Suppressor macrophage treated with lipopolysaccharide for 4 hours (primary cell): ENCODE results near the gene CALD1.

ENCODE experiments used
- DNase-seq: peaks from one replicate; pipeline ENCODE4 v3.0.0-alpha.2; 2020

Gene CALD1

DNA sequence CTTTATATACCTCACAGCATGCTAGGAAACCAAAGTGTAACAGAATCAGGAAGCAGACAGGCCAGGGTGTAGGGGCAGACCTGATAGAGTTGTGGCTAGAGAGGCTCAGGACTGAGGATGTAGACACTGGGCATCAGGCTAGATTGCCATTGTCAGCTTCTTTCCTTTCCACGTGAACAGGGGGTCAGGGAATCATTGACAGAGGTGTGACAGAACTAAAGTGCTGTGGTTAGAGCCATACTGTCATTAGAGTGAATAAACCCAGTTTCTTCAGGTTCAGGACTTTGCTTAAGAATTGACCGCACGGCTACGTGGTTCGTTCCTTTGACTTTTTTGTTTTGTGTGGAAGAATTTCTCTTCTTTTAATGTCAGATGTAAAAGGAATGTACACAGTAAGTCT is 90.7 kb downstream of the CALD1 start:
- DNase-seq: no peak

DNA sequence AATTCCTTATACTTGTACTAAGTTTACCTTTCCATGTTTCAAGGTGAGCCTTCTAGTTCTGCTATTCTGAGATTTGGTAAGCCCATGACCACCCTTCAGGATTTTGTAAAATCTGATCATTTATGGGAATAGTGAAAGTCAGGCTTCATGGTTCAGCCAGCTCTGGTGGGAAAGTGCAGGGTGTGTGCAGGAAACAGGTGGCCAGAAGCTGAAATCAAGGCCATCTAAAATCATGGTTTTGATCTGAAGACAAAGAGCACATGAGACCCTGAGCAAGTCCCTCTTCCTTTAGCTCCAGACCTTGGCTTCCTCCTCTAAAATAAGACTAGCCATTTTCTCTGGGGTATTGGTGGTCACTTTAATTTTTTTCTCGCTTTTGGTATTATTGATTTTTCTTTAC is 91.3 kb downstream of the CALD1 start:
- no peak for DNase-seq

DNA sequence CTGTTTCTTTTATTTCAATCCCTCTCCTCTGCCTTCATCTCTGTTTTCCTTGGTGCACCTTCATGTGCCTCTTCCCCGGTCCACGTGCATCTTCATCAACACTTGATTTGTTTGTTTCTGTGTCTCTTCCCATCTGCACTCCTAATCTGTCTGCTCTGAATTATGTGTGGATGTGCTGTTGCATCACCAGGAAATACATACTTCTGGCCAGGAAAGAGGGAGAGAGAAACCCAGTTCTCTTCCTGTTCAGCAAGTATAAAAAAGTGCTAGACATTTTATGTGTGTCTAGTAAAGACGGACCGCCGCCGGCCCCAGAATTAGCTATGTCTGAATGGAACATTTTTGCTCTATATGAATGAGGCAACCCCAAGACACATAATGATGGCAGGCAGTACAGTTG is 93.8 kb downstream of the CALD1 start:
- DNase-seq: no peak

DNA sequence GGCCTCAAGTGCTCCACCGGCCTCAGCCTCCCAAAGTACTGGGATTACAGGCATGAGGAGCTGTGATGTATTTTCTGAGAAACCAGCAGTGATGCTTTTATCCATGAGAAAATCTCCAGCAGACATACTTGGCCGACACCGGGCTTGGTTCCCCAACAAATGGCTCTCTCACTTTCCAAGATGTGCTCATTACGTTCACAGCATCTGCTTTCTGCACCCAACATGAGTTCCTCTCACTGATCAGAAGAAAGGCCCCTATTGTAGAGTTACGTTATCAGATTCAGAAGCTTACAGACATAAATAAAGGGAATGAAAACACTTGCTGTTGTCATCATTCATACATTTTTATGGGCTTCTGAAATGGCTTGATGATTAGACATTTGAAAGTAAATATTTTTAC is 95.0 kb downstream of the CALD1 start:
- DNase-seq: no peak

DNA sequence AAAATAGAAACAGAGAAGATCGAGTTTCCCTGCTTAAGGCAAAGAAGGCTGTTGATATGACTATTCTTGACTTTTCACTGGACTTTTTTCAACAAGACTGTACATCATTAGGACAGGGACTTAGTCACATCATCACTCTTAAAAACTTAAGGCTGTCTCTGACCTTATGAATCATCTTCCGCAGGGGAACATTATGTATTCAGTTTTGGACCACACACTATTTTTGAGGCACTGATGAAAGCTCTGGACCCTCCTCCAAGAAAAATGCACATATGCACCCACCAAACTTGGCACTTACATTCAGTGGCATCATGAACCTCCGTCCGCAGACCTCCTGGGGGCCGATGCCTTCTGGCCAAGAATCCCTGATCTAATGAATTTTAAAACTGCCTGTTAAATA is 96.4 kb downstream of the CALD1 start:
- no peak for DNase-seq

DNA sequence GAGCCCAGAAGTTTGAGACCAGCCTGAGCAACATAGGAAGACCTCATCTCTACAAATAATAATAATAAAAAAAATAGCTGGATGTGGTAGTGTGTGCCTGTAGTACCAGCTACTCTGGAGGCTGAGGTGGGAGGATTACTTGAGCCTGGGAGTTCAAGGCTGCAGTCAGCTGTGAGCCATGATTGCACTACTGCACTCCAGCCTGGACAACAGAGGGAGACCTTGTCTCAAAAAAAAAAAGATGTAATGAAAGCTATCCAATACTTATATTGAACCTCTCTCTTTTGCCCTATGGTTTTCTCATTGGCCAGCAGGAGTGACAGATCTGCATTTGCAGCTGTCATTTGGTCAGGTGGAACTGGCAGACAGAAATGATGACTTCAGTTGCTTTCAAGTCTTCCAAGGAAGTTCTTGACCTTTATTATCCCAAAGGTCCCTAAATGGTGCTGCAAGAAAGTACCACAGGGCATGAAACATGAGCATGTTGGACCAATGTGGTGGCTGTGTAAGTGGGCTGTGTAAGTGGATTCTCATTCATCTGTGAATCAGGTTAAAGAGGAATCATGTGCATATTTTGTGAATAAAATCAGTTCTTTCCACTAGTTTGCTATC is 99.4 kb downstream of the CALD1 start:
- no peak for DNase-seq

DNA sequence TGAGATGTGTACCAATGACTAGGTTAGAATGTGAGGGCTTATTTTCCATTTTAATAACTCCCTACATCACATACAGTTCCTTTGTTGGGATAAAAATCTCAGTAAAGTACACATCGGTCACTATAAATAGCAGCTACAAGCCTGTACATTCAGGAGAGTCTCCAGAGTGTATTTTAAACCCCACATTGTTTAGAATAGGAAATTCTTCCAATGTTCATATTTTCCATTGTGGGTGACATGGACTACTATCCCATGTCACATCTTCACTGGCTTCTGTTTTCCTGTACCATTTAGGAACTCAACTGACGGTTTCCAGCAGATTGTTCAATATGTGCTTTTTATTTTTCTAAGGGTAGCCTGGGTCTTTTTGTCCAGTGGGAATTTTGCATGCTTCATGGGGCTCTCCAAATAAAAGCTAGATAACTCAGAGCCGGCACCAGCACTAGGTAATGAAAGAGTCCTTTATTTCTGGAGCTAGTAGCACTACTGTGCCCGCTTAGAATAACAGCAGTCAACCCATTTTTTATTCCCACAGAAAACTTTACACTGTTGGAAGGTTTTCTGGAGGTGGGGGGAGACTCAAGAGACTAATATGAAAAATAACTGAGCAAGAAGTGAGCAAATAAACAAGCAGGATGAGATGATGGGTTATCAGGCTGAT is 100.5 kb downstream of the CALD1 start:
- DNase-seq: no peak

DNA sequence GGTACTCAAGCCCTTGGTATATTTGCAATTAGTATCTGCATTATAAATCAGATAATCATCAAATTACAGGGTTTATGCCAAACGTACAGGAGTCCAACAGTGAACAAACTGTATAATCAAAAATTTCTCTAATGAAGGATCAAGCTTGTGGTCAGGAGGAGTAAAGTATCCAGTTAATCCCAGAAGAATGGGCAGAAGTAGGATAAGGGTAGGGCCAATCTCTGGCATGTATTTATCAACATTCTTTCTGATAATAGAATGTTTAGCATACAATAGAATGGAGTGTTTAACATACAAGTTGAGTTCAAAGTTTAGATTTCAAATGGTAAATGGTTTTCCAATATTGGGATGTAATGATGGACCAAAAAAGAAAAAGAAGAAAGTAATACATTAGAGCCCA is 103.0 kb downstream of the CALD1 start:
- DNase-seq: no peak

DNA sequence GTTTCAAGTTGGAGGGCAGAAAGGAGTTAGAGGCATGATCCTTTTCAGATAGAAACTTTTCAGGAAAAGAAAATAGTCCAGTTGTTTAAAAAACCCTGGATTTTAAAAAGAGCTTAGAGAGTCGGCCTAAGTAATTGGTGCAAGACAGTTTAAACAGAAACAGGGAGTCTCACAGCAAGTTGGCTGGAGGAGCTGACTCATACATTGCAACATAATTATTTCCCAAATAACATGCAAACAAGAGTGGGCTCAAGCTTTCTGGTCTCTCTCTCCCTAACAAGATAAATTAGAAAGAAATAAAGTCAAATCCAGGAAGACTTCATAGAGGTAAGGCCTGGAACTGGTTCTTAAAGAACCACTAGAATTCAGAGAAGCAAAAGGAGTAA is 106.5 kb downstream of the CALD1 start:
- DNase-seq: peak; percentile 68

DNA sequence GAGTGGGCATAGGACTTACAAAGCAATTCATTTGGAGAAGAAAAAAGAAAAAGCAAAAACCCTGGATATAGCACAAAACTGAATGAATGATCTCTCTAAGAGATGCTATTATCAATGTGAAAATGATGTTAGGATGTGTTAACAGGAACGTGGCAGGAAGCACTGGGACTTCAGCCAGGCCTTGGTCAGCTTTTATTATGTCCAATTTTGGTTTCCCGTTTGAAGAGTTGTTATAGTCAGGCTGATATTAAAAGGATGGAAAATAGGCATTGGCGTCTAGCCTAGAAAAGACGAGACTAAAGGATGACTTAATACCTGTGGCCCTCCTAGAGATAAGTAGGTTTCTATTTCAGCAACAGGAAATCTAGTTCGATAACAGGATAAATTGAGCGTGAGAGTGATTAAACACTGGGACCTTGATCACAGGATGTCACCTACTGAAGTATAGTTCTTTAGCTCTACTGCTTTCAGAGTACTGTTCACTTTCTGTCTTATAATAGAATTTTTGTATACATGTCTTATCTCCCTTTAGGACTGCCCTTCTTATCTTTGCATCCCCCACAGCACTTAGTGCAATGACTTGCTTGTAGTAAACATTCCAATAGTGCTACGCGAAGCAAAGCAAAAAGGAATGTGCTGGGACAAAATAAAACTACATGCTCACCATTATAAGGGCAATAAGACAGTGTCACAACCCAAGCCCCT is 107.1 kb downstream of the CALD1 start:
- DNase-seq: no peak

DNA sequence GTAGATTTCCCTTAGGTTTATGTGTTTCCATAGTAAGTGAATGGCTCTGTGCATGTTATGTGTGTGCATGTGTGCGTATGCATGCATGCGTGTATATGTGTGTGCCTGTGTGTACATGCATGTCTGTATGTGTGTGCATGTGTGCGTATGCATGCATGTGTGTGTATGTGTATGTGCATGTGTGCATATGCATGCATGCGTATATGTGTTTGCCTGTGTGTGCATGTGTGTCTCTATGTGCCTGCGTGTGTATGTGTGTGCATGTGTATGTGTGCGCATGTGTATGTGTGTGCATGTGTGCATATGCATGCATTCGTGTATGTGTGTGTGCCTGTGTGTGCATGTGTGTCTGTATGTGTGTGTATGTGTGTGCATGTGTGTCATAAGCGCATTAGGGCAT is 108.1 kb downstream of the CALD1 start:
- no peak for DNase-seq

DNA sequence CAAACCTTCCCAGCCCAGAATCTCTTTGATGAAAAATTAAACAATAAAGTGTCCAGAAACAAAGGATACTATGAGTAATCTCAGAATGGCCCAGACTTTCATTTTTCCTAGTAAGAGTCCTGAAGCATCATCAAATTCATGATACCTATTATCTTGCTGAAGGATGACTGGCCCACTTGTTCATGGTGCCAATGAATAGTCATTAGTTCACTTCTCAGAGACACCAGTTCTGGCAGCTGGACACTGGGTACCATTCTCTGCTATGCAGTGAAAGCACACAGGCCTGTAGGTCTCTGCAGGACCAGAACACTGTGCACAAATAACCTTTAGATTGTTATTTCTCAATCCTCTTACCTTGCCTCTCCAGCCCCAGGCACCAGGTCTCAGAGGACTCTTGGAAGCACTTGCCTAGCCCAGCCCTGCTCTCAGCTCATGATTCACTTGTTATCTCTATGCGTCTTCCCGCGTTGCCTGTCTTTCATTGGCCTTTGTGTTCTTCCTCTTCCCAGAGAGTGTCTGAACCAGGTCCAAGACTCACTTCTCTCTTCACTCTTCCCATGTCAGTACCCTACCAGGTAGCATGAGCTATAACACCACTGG is 108.8 kb downstream of the CALD1 start:
- peak; percentile 7 for DNase-seq

DNA sequence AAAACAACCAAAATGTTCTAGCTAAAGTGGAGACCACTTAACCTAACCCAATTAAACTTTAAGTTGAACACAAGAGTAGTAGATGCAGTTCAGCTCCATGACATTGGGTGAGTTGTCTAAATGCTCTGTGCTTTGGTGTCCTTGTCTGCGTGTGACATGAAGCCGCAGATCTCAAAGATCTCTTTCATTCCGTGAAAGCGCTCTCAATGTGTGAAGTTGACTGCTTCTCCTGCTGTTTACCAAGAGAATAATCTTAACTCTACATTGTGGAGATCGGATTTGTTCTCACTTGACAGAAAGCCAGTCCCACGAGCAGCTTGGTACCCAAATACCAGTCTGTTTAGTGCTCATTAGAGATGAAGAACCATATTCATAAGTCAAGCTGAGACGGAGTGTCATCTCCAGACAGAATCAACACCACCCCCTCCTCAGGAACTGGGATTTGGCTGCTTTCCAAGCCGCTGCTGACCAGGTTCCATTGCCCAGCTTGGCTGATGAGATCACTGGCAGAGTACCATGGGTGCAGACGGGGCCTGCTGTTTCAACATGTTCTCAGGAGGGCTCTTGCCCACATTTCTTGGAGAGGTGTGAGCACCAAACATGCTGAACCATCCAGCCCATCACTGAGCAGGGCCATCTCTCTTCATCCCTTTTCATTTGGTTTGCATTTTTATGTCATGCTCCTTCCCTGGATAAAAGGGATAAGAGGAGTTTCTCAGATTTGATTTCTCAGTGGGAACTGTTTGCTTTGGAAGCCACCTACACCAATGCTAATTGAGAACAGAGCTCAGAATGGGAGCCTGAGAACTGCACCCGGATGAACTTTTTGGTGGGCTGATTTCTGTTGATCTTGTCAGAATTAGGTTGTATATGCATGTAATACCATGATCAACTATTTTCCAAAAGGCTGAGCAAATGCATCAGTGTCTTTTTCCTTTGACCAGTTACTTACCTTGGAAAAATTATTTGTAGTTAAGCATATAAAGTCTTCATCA is 111.1 kb downstream of the CALD1 start:
- no peak for DNase-seq

DNA sequence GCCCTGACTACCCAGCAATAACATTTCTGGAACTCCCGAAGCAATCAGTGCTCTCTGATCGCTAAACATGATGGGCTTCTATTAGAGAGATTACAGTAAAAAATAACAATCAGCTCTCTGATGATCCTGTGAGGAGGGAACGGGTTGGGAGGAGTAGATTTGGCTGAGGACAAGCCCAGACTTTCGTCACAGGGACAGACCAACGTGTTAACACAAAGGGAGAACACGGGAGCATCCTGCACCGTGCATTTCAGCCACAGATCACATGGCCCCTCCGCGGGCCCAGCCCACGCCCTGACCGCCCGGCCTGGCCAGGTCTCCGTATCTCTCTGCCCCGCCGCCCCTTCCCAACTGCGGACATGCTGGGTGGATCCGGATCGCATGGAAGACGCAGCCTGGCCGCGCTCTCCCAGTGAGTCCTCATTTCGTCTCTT is 111.8 kb downstream of the CALD1 start:
- DNase-seq: peak; percentile 15

DNA sequence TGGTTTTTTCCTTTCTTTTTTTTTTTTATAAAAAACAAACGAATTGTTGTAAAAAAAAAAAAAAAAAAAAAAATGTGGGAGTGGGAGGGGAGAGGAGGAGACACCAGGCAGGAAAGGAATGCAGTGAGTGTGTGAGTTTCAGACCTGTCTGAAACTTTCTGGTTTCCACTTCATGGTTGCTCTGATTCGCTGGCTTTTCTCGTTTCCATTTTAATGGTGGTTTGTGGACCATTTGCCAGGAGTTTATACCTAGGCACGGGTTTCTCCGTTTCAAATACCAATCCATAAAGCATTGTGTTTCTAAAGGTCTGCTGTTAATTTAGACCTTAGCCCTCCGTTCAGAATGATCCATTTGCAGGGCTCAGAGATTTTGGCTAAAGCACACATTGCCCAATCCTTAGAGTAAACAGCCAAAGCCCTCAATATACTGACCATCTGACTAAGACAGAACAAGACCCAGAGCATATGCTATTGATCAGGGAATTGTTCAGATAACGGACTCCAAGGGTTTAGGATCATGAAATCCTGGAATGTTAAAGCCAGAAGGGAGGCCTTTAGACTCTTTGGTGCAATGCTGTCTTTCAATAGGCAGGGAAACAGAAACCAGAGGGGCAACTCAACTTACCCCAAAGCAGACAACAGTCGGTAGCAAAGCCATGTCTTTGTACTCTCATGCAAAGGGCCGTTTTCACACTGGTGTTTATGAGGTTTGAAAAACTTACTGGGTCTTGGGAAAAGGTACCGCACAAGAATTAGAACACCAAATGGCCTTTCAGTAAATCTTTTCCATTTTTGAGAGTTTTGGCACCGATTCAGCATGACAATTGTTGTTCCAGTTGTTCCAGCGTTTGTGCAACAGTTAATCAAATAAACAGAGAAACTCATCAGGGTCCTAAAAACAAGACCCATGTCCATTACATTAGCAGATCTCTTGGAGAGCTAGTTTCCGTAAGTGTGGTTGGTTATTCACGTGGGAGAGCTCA is 112.6 kb downstream of the CALD1 start:
- no peak for DNase-seq

DNA sequence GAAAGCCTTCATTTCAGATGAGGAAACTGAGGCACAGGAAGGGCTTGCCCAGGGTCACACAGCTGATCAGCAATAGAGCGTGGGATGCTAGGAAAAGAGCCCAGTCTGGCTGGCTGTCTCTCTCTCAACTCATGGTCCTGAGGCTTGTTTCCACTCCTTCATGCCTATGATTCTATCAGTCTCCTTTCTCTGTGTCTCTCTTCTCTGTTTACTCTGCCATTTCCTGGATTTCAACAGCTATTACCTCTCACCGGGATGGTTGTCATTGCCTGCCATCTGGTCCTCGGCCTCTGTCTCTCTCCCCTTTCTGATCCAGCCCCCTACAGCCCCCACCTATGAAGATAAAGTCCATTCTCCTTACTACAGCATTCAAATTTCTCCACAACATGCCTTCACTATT is 113.5 kb downstream of the CALD1 start:
- DNase-seq: no peak

DNA sequence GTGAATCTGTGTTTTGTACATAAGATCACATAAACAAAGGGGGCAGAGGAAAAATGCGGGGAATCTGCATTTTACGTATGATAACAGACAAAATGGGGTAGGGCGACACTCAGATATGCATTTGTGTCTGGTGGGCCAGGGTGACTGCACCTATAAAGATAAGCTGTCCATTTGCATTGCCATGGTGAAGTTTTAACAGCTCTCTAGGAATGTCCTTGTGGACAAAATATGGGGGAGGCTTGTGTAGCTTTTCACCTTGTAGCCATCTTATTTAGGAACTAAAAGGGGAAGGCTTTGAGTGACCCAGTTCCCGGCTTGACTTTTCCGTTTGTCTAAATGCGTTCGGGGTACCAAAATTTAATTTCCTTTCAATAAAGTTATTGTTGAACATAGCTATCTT is 114.5 kb downstream of the CALD1 start:
- DNase-seq: no peak

DNA sequence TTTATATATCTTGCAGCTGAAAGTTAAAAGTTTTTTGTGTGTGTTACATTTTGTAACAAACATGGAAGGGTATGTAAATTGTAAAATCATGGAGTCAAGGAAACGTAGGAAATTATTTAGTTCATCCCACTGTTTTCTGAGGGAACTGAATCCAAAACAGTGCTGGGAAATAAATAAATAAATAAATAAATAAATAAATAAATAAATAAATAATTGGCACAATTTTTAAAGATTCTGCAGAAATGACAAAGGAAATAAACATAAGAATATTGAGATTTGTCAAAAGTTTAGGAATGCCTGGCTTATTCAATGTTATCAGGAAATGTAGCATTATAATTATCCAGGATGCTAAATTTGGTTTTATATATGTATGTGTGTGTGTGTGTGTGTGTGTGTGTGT is 115.5 kb downstream of the CALD1 start:
- DNase-seq: no peak

DNA sequence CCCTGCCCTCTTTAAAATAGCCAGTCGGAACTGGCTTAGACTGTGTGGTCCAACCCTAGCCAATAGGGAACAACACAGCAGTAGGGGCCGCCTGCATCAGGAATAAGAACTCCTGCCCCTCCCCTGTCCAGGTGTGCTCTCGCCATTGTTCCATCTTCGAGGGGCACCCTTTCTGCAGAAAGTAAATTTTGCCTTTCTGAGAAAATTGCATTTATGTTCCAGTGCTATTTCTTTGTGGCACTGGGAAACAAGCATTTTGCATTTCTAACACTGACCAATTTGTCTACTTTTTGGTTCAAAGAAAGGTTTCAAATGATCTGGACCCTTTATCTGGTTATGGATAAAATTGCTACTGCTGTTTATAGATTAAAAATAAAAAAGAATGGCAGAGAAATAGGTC is 116.6 kb downstream of the CALD1 start:
- no peak for DNase-seq

DNA sequence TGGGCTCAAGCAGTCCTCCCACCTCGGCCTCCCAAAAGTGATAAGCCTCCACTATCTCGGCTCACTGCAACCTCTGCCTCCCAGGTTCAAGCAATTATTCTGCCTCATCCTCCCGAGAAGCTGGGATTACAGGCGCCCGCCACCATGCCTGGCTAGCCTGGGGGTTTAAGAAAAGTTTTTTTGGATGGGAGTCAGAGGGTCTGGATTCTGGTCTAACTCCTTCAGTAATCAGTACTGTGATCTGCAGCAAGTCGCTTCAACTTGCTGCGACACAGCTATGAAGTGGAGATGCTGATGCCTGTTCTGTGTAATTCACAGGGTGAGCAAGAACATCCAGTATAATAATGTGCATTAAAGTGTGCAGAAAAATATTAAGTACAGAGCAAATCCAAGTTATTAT is 118.5 kb downstream of the CALD1 start:
- no peak for DNase-seq

DNA sequence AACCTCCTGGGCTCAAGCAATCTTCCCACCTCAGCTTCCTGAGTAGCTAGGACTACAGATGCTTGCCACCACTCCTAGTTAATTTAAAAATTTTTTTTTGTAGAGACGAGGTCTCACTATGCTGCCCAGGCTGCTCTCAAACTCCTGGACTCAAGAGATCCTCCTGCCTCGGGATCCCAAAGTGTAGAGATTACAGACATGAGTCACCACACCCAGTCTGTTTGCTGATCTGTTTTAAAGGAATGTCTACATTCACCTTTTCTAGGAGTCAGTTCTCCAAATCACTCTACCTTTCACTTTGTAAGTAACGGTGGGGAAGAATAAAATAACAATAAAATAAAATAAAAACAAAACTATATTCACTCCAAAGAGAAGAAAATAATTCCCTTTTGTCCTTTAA is 120.3 kb downstream of the CALD1 start:
- no peak for DNase-seq
